Measurements from ENCODE around the gene MRPL52.
"Not testable (repeated sequence)": the region's sequence is repeated elsewhere in the genome, so short reads cannot be mapped to it uniquely, and the experiment has no call there.

MRPL52 gene

DNA sequence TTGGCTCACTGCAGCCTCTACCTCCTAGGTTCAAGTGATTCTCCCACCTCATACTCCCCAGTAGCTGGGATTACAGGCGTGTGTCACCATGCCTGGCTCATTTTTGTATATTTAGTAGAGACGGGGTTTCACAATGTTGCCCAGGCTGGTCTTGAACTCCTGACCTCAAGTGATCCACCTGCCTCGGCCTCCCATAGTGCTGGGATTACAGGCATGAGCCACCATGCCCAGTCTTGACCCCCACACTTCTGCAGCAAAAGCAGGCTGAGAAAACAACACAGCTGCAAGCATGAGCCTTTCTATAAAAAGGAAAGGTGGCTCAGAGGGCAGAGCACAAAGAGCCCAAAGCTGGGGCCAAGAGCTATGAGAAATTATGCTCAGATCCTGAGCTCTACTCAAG, 30.7 kb downstream of the MRPL52 start:
- not testable (repeated sequence) for DNase-seq

GRCh38 chr14:22861651-22862050, 32.0 kb downstream of the MRPL52 start:
- DNase-seq = no peak

GRCh38 chr14:22864979-22865378, 35.3 kb downstream of the MRPL52 start:
- no peak for DNase-seq

DNA sequence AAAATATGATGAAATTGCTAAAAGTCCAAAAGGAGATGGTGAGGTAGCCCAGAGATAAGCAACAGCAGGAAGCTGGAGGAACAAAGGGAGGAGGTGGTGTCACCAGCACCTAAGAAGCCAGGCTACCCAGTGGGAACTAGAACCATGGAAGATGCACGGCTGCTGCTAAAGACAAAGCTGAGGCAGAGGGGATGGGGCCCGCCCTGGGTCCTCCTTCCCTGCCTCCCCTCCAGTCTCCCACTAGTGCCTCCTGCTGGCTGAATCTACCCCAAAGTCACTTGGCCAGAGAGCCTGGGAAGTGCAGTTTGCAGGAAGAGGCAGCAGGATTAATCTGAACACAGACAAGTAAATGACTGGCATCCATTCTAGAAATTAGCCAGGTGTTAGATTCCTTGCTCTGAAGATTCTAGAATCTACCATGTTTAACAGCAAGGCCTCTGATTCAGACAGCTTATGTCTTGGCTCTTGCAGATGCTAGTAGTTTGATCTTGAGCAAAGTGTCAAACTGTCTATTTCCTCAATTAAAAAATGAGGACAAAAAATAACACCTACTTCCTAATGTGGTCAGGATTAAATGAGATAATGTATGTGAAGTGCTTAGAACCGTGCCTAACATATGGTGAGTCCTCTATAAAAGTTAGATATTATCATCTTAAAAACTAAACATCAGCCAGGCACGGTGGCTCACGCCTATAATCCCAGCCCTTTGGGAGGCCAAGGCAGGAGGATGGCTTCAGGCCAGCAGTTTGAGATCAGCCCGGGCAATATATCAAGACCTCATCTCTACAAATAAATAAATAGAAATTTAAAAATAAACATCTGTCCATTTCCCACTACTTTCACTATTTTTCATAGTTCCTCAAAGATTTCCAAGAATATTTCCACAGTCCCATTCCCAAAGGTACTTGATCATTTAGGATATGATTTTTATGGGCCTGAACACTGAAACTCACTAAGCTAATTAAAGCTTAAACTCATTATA, 36.0 kb downstream of the MRPL52 start:
- DNase-seq = no peak

- no peak for DNase-seq
Measured at GRCh38 chr14:22866874-22867273, 37.2 kb downstream of the MRPL52 start.

- DNase-seq = no peak
Measured at GRCh38 chr14:22870811-22871223, 41.1 kb downstream of the MRPL52 start.

GRCh38 chr14:22871224-22872032, 41.7 kb downstream of the MRPL52 start, which contains the start of gene LRP10:
LRP10 (plus strand) TSS chr14:22871740; CDS start chr14:22872304, 564 bp downstream.
- DNase-seq = peak; percentile 96

GRCh38 chr14:22872033-22872832, 42.5 kb downstream of the MRPL52 start:
- peak; percentile 88 for DNase-seq

DNA sequence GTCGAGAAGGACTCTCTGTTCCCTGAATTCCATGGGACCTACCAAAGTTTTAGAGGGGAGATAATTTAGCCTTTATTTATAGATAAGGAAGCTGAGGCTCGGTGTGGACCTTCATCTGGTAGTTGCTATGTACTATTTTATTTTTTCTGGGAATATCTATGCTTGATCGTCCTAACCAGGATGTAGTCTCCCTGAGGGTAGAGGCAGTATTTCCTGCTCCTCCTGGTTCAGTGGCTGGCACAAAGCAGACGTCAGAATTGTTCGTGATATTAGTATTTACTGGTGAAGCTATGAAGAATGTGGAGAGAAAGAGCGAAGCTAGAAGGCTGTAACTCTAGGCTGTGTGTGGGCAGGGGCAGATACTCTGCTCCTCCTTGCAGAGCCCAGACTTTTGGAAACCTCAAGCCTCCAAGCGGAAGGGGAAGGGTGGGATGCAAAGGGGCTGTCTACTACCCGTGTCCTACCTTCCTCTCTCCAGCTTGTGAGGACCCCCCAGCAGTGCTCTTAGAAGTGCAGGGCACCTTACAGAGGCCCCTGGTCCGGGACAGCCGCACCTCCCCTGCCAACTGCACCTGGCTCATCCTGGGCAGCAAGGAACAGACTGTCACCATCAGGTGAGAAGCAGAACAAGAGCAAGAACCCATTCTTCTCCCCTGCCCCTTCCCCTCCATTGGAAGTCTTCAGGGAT, 43.3 kb downstream of the MRPL52 start:
- DNase-seq = no peak

DNA sequence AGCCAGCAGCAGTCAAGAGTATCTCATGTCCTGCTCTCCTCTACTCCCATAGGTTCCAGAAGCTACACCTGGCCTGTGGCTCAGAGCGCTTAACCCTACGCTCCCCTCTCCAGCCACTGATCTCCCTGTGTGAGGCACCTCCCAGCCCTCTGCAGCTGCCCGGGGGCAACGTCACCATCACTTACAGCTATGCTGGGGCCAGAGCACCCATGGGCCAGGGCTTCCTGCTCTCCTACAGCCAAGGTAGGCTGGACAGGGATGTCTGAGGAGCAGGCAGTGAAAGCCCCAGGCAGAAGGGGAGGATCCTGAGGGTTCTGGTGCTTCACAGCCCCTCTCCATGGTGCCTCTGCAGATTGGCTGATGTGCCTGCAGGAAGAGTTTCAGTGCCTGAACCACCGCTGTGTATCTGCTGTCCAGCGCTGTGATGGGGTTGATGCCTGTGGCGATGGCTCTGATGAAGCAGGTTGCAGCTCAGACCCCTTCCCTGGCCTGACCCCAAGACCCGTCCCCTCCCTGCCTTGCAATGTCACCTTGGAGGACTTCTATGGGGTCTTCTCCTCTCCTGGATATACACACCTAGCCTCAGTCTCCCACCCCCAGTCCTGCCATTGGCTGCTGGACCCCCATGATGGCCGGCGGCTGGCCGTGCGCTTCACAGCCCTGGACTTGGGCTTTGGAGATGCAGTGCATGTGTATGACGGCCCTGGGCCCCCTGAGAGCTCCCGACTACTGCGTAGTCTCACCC, 45.5 kb downstream of the MRPL52 start:
- no peak for DNase-seq

DNA sequence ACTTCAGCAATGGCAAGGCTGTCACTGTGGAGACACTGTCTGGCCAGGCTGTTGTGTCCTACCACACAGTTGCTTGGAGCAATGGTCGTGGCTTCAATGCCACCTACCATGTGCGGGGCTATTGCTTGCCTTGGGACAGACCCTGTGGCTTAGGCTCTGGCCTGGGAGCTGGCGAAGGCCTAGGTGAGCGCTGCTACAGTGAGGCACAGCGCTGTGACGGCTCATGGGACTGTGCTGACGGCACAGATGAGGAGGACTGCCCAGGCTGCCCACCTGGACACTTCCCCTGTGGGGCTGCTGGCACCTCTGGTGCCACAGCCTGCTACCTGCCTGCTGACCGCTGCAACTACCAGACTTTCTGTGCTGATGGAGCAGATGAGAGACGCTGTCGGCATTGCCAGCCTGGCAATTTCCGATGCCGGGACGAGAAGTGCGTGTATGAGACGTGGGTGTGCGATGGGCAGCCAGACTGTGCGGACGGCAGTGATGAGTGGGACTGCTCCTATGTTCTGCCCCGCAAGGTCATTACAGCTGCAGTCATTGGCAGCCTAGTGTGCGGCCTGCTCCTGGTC, 46.1 kb downstream of the MRPL52 start:
- no peak for DNase-seq

DNA sequence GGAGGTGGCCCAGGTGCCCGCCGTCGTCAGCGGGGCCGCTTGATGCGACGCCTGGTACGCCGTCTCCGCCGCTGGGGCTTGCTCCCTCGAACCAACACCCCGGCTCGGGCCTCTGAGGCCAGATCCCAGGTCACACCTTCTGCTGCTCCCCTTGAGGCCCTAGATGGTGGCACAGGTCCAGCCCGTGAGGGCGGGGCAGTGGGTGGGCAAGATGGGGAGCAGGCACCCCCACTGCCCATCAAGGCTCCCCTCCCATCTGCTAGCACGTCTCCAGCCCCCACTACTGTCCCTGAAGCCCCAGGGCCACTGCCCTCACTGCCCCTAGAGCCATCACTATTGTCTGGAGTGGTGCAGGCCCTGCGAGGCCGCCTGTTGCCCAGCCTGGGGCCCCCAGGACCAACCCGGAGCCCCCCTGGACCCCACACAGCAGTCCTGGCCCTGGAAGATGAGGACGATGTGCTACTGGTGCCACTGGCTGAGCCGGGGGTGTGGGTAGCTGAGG, 47.4 kb downstream of the MRPL52 start:
- no peak for DNase-seq

- DNase-seq = no peak
Measured at GRCh38 chr14:22878271-22879246, 48.9 kb downstream of the MRPL52 start.

GRCh38 chr14:22882064-22882463, 52.4 kb downstream of the MRPL52 start:
- DNase-seq = no peak

DNA sequence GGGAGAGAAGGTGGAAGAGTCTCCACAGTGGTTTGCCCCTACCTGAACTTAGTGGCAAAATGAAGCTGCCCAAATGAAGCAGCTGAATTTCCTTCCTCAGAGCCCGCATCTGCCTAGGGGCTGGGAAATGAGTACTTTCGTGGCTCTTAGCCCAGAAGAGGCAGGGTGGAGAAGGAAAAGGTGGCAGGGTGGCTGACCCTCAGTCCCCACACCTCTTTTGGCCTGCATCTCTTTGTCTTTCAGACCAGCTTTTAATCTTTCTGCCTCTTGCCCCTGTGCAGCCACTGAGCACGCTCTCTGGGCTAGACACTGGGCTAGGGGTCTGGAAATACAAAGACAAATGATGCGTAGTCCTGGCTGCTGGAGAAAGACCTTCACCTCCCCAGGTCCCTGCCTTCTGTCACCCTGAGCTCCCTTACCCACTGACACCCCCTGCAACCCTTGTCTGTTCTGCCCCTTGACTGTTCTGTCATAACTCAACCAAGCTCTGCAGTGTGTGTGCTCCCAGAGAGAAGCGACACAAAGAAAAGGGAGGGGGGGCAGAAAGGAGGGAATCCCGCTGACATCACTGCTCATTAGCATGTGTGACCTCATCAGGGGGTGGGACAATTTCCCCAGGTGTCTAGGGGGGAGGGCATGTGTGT, 53.0 kb downstream of the MRPL52 start:
- no peak for DNase-seq

DNA sequence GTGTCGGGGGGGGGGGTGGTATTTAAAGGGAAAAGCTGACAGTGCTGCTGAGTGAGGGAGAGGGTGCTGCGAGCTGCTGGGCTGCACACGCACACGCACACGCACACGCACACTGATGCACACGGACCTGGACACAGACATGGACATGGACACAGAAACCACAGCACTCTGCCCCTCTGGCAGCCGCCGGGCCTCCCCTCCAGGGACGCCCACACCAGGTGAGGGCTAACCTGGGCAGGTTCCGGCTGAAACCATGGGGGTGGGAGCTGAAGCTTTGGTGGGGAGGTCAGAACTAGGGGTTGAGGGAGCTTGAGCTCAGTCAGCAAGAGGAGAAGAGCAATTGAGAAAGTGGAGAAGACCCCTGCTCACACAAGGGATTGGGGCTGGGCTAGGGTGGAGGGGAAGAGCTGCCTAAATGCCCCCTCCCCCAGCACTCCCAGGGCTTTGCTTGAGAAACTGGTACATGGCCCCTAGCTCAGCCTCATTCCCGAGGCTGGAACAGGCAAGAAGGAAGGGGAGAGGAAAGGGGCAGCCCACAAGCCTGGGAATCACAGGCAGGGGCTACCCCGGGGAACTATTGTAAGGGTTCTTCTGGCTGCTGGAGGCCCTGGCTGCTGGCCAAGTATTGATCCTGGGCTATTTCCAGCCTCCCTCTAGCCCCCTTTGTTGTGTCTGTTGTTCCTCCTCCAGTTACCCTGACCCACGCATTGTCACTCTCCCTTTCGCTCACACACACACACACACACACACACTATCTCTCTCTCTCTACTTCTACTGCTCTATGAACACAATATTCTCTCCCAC, 53.7 kb downstream of the MRPL52 start, which contains the start of gene REM2:
TSS of gene REM2 (plus strand) at position 50 of the 804 bp plus-strand sequence. CDS start at position 116, 66 bp downstream.
- no peak for DNase-seq

DNA sequence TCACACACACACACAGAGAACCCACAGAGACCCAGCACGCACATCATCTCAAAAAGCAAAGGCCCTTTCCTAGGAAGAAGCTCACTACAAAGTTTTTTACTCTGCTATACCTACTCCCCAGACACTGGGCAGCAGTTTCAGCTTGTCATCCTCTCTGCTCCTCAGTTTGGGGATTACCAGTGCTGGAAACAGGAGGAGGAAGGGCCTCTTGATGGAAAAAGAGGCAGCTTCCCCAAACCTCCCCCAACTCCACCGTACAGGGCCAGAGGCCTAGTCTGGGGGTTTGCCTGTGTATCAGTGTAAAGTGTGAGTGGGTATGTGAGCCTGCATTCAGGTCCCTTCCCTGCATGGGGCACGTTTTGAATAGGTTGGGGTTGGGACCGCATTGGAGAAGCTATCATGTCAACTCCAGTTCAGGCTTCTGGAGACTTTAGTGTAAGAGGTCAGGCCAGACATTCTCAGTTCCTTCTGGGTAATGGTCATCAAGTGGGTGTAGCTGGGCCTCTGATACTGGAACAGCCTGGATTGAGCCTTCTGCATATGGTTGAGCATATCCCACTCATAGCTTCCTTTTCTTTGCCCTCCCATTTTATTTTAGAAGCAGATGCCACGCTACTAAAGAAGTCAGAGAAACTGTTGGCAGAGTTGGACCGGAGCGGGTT, 54.5 kb downstream of the MRPL52 start:
- no peak for DNase-seq

Measured in femur (tissue), 1 donor.